ENCODE results near the gene TNFRSF1B. TPM values are rescaled to one million over a fixed set of nuclear protein-coding genes. Genes with fewer than 3 reads are reported as not detected.

The TNFRSF1B gene
- total RNA-seq, 1 experiment from 2014 or later, result 0.61 TPM

GRCh38 chr1:12126781-12127180, 40.0 kb upstream of the TNFRSF1B start (continued):
- TF ChIP-seq ZNF274 (IDR thresholded peaks at IDR 0.05; ENCODE audit: low read depth, low read length) (no peak), JUND (IDR thresholded peaks at IDR 0.05) (no peak), RAD21 (IDR thresholded peaks at IDR 0.05; ENCODE audit: low read depth) (no peak), REST (IDR thresholded peaks at IDR 0.05; ENCODE audit: low read depth) (no peak), POLR2A (IDR thresholded peaks at IDR 0.05; ENCODE audit: borderline replicate concordance, extremely low read depth, insufficient read depth, insufficient read length) (no peak), EZH2phosphoT487 (IDR thresholded peaks at IDR 0.05; ENCODE audit: borderline replicate concordance) (no peak)

- no peak for ATAC-seq
- Histone ChIP-seq H3K4me3 (replicated peaks in 1 of 2; ENCODE audit: low read depth in 1 of 2, low read length in 2 of 2) (no peak overlapping the region), H3K27me3 (ENCODE audit: insufficient read depth, low read length) (no peaks in the 10 kb centered on the region), H2AFZ (ENCODE audit: low read depth, low read length, poor library complexity, severe bottlenecking) (no peak overlapping the region), H3K4me2 (ENCODE audit: low read length) (no peak overlapping the region), H3K27ac (ENCODE audit: low read depth, low read length) (no peak overlapping the region), H3K9ac (ENCODE audit: low read length) (no peak overlapping the region), H3K9me3 (ENCODE audit: control insufficient read depth in 1 of 2, insufficient read depth in 1 of 2, low read depth in 1 of 2, low read length in 2 of 2) (no peaks in the 10 kb centered on the region), H4K20me1 (ENCODE audit: insufficient read depth) (no peaks in the 10 kb centered on the region), H3K36me3 (ENCODE audit: control insufficient read depth in 1 of 2, insufficient read depth in 2 of 2, low read length in 2 of 2) (no peaks in the 10 kb centered on the region), H3K4me1 (ENCODE audit: control insufficient read depth in 1 of 2, insufficient read depth in 2 of 2, low read length in 2 of 2) (0 out of 4 replicates have a peak, but pooled peaks cover 0 to 4% of the 10 kb centered on the region in 2 experiments), H3K9me2 (ENCODE audit: insufficient read depth) (no peaks in the 10 kb centered on the region), H3K79me2 (ENCODE audit: insufficient read depth, low read length) (no peaks in the 10 kb centered on the region)
- no peak for DNase-seq (ENCODE audit: low read depth, low spot score)
- intact Hi-C loops (cut with micrococcal nuclease), result loop anchor here (10.0 kb wide), 1 partner anchor 527 kb away; no protein-coding TSS in a partner anchor
- BruUV-seq (replicated peaks), result no TSS peak
- RAD21 ChIA-PET (ENCODE audit: low non-redundant PET in 1 of 2, low total read pairs in 2 of 2, uncharacterized antibody in 2 of 2, unreplicated experiment in 2 of 2), result interaction anchor here in 1 of 2 experiments (0.9 kb wide), 1 partner anchor 33 kb away, joined by 3 read pairs; no protein-coding TSS in a partner anchor
- POLR2A ChIA-PET, result no interaction called here
- CTCF ChIA-PET, result interaction anchor here (5.4 kb wide), 1 partner anchor 83 kb away, joined by 63 read pairs; no protein-coding TSS in a partner anchor
- TF ChIP-seq REST (IDR thresholded peaks at IDR 0.05; ENCODE audit: low read depth), result no peak
- TF ChIP-seq EGR1 (IDR thresholded peaks at IDR 0.05; ENCODE audit: low read depth), result no peak
- no peak for TF ChIP-seq SRF (IDR thresholded peaks at IDR 0.05; ENCODE audit: low read depth)
- TF ChIP-seq YY1 (IDR thresholded peaks at IDR 0.05; ENCODE audit: extremely low read depth, insufficient replicate concordance, low read depth, low read length), result no peak
- TF ChIP-seq ZFX (IDR thresholded peaks at IDR 0.05), result no peak
- TF ChIP-seq SIN3A (IDR thresholded peaks at IDR 0.05; ENCODE audit: low read depth), result no peak
- TF ChIP-seq POLR2AphosphoS5 (IDR thresholded peaks at IDR 0.05; ENCODE audit: low read depth, low read length), result no peak
- no peak for TF ChIP-seq SP1 (IDR thresholded peaks at IDR 0.05; ENCODE audit: low read depth)
- TF ChIP-seq POLR2A (IDR thresholded peaks at IDR 0.05; ENCODE audit: borderline replicate concordance, extremely low read depth, insufficient read depth, insufficient read length), result no peak
- TF ChIP-seq CTCF (IDR thresholded peaks at IDR 0.05 in 2 of 3, conservative IDR thresholded peaks at IDR 0.05 in 1 of 3; ENCODE audit: borderline replicate concordance in 1 of 3, insufficient read depth in 1 of 3, low read depth in 2 of 3, low read length in 2 of 3), result no peak
- TF ChIP-seq ELF1 (IDR thresholded peaks at IDR 0.05; ENCODE audit: borderline replicate concordance, low read depth), result no peak
- TF ChIP-seq FOSL1 (IDR thresholded peaks at IDR 0.05; ENCODE audit: low read depth), result no peak
- TF ChIP-seq JUND (IDR thresholded peaks at IDR 0.05), result no peak
Measured at GRCh38 chr1:12127206-12127810, 39.5 kb upstream of the TNFRSF1B start.
